ENCODE measurements around the gene F8. TPM values are rescaled to one million over a fixed set of nuclear protein-coding genes. Genes with fewer than 3 reads are reported as not detected.

The F8 gene
- total and polyA plus RNA-seq, 2 donors (not counting 1 experiment from before 2014, with no cell fraction given), result 4.5 to 7.9 TPM

DNA sequence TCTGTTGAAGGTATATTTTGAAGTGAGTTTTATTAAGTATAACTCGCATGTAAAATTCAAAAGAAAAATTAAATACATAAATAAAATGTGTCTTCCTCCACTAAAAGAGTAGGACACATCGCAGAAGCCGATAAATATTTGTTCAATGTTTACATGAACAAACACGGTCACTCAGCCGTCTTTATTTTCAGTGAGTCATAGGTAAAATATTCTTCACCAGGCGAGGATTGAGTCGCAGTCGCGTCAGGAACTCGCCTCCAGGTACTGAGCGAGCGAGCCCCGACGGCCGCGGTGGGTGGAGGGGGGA lies 3.9 kb upstream of the F8 start:
- no peaks in the 10 kb centered on the region for H3K4me1 ChIP-seq (ENCODE audit: control insufficient read depth, extremely low read depth, insufficient read depth, low read length)
- peak overlapping the region; percentile 36 for H3K9ac ChIP-seq (ENCODE audit: insufficient read depth, low read length)

DNA sequence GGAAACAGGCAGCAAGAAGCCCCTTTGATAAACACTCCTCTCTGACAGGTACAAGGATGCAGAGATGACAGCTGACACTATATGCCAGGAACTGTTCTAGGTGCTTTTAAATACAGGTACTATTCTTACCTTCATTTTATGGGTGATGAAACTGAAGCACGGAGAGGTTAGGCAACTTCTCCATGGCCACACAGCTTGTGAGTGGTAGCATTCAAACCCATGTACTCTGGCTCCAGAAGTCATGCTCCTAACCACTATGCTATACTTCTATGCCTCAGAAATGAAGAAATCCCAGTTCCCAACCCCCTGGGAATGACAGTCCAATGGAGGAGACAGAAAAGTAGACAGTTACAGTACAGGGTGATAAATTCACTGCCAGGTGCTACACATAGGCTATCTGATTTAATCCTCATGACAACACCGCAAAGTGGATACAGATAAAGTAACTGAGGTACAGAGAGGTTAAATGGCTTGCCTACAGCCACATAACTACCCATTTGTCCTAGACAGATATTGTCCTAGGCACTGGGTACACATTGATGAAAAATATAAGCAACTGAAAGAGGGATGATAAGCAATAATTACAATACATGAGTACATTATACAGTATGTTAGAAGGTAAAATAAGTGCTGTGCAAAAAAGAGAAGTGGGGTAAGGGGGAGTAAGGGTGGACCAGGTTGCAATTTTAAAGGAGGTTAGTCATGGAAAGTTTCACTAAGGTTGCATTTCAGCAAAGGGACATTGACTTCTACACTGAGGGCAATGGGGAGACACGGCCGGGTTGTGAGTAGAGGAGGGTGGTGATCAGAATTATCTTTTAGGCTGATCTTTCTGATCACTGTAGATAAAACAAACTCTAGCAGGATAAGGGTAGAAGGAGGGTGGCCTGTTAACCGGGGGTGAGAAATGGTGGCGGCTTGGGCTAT lies 1.6 kb upstream of the F8 start:
- Histone ChIP-seq H3K4me3 (replicated peaks in 1 of 4; ENCODE audit: control extremely low read depth in 1 of 4, insufficient read depth in 1 of 4, low read depth in 3 of 4, low read length in 4 of 4) (no peak overlapping the region), H3K9ac (ENCODE audit: insufficient read depth, low read length) (no peak overlapping the region), H3K9me3 (ENCODE audit: control insufficient read depth, insufficient read depth, low read depth, low read length) (no peaks in the 10 kb centered on the region), H4K20me1 (ENCODE audit: control insufficient read depth, extremely low read depth, insufficient read depth, low read length) (no peaks in the 10 kb centered on the region), H3K27ac (ENCODE audit: insufficient read depth, low read length) (no peak overlapping the region), H3K4me2 (ENCODE audit: extremely low read depth, insufficient read depth, low read length) (no peak overlapping the region), H3K36me3 (ENCODE audit: control insufficient read depth, insufficient read depth, low read length) (no peaks in the 10 kb centered on the region), H3K27me3 (ENCODE audit: control insufficient read depth, insufficient read depth, low read length) (no peaks in the 10 kb centered on the region), H3K79me2 (ENCODE audit: control insufficient read depth, insufficient read depth, low read length) (peaks cover 2% of the 10 kb centered on the region), H2AFZ (ENCODE audit: low read length) (no peak overlapping the region), H3K4me1 (ENCODE audit: control insufficient read depth, extremely low read depth, insufficient read depth, low read length) (no peaks in the 10 kb centered on the region)
- TF ChIP-seq, protein P1, sequence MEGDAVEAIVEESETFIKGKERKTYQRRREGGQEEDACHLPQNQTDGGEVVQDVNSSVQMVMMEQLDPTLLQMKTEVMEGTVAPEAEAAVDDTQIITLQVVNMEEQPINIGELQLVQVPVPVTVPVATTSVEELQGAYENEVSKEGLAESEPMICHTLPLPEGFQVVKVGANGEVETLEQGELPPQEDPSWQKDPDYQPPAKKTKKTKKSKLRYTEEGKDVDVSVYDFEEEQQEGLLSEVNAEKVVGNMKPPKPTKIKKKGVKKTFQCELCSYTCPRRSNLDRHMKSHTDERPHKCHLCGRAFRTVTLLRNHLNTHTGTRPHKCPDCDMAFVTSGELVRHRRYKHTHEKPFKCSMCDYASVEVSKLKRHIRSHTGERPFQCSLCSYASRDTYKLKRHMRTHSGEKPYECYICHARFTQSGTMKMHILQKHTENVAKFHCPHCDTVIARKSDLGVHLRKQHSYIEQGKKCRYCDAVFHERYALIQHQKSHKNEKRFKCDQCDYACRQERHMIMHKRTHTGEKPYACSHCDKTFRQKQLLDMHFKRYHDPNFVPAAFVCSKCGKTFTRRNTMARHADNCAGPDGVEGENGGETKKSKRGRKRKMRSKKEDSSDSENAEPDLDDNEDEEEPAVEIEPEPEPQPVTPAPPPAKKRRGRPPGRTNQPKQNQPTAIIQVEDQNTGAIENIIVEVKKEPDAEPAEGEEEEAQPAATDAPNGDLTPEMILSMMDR (conservative IDR thresholded peaks at IDR 0.05 in 1 of 2, IDR thresholded peaks at IDR 0.05 in 1 of 2; ENCODE audit: low read depth in 1 of 2, low read length in 2 of 2), result no peak
- TF ChIP-seq EZH2 (IDR thresholded peaks at IDR 0.05; ENCODE audit: low read length, missing control alignments), result no peak
- DNase-seq (ENCODE audit: low read depth in 2 of 2), result no peak

More for the DNA sequence above, 3.9 kb upstream of the F8 start:
- TF ChIP-seq, protein P1 (conservative IDR thresholded peaks at IDR 0.05 in 1 of 2, IDR thresholded peaks at IDR 0.05 in 1 of 2; ENCODE audit: low read depth in 1 of 2, low read length in 2 of 2), result no peak
- H3K27ac ChIP-seq (ENCODE audit: insufficient read depth, low read length), result peak overlapping the region; percentile 3
- H3K79me2 ChIP-seq (ENCODE audit: control insufficient read depth, insufficient read depth, low read length), result peaks cover 2% of the 10 kb centered on the region
- no peaks in the 10 kb centered on the region for H4K20me1 ChIP-seq (ENCODE audit: control insufficient read depth, extremely low read depth, insufficient read depth, low read length)
- H2AFZ ChIP-seq (ENCODE audit: low read length), result no peak overlapping the region
- no peaks in the 10 kb centered on the region for H3K9me3 ChIP-seq (ENCODE audit: control insufficient read depth, insufficient read depth, low read depth, low read length)
- no peaks in the 10 kb centered on the region for H3K27me3 ChIP-seq (ENCODE audit: control insufficient read depth, insufficient read depth, low read length)
- no peaks in the 10 kb centered on the region for H3K36me3 ChIP-seq (ENCODE audit: control insufficient read depth, insufficient read depth, low read length)
- DNase-seq (ENCODE audit: low read depth in 2 of 2), result no peak
- no peak overlapping the region for H3K4me2 ChIP-seq (ENCODE audit: extremely low read depth, insufficient read depth, low read length)
- peak overlapping the region in 3 of 4 experiments; percentile 12 to 78 (median 76) for H3K4me3 ChIP-seq (replicated peaks in 1 of 4; ENCODE audit: control extremely low read depth in 1 of 4, insufficient read depth in 1 of 4, low read depth in 3 of 4, low read length in 4 of 4)

DNA sequence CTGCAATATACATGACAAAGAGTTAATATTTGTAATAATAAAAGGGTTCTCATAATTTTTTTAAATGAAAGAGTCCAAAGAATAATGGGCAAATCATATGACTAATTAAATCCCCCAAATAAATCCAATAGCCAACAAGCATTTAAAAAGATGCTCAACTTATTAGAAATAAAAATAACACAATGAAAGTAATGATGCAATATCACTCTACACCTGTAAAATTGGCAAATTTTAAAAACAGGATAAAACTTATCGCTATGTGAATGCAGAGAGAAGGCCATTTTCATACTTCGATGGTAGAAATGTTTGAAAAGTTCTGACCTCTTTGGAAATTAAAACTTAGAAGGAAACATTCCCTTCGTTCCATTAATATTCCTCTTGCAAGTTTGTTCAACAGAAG lies 1.9 kb downstream of the F8 start:
- Histone ChIP-seq H3K4me1 (ENCODE audit: control insufficient read depth, extremely low read depth, insufficient read depth, low read length) (no peaks in the 10 kb centered on the region), H3K9ac (ENCODE audit: insufficient read depth, low read length) (no peak overlapping the region), H4K20me1 (ENCODE audit: control insufficient read depth, extremely low read depth, insufficient read depth, low read length) (no peaks in the 10 kb centered on the region), H3K36me3 (ENCODE audit: control insufficient read depth, insufficient read depth, low read length) (no peaks in the 10 kb centered on the region), H3K27ac (ENCODE audit: insufficient read depth, low read length) (no peak overlapping the region), H2AFZ (ENCODE audit: low read length) (no peak overlapping the region), H3K4me3 (replicated peaks in 1 of 4; ENCODE audit: control extremely low read depth in 1 of 4, insufficient read depth in 1 of 4, low read depth in 3 of 4, low read length in 4 of 4) (no peak overlapping the region), H3K4me2 (ENCODE audit: extremely low read depth, insufficient read depth, low read length) (no peak overlapping the region), H3K9me3 (ENCODE audit: control insufficient read depth, insufficient read depth, low read depth, low read length) (no peaks in the 10 kb centered on the region), H3K27me3 (ENCODE audit: control insufficient read depth, insufficient read depth, low read length) (no peaks in the 10 kb centered on the region), H3K79me2 (ENCODE audit: control insufficient read depth, insufficient read depth, low read length) (no peaks in the 10 kb centered on the region)
- TF ChIP-seq, protein P1 (conservative IDR thresholded peaks at IDR 0.05 in 1 of 2, IDR thresholded peaks at IDR 0.05 in 1 of 2; ENCODE audit: low read depth in 1 of 2, low read length in 2 of 2), result no peak
- TF ChIP-seq EZH2 (IDR thresholded peaks at IDR 0.05; ENCODE audit: low read length, missing control alignments), result no peak
- no peak for DNase-seq (ENCODE audit: low read depth in 2 of 2)
